Activated CD4-positive, alpha-beta T cell treated with anti-CD3 and anti-CD28 coated beads, Interleukin-2, Interleukin-6, amounts not matched to agents 100 ng/mL and 50 ng/mL, durations not matched to agents 16 hours and 8 hours (primary cell): ENCODE results near the gene XIRP2.
"Not testable (repeated sequence)": the region's sequence is repeated elsewhere in the genome, so short reads cannot be mapped to it uniquely, and the experiment has no call there.

ENCODE experiments used
- DNase-seq: peaks from one replicate; pipeline ENCODE4 v3.0.0-alpha.2; 2020

Gene XIRP2

GRCh38 chr2:166957686-166958085 is 69.4 kb downstream of the XIRP2 start:
- no peak for DNase-seq

GRCh38 chr2:166958986-166959481 is 70.8 kb downstream of the XIRP2 start:
- no peak for DNase-seq

GRCh38 chr2:166959556-166959955 is 71.3 kb downstream of the XIRP2 start:
- no peak for DNase-seq

GRCh38 chr2:166960702-166961270 is 72.5 kb downstream of the XIRP2 start:
- no peak for DNase-seq

- DNase-seq = no peak
Observed at GRCh38 chr2:166961933-166962332, 73.7 kb downstream of the XIRP2 start.

- DNase-seq = no peak
Observed at GRCh38 chr2:166969486-166969885, 81.2 kb downstream of the XIRP2 start.

GRCh38 chr2:166972002-166972401 is 83.7 kb downstream of the XIRP2 start:
- no peak for DNase-seq

- no peak for DNase-seq
Observed at GRCh38 chr2:166972418-166972817, 84.1 kb downstream of the XIRP2 start.

- DNase-seq = no peak
Observed at GRCh38 chr2:166984188-166984587, 95.9 kb downstream of the XIRP2 start.

- no peak for DNase-seq
Observed at GRCh38 chr2:166984797-166985196, 96.5 kb downstream of the XIRP2 start.

GRCh38 chr2:166994588-166995336 is 106.5 kb downstream of the XIRP2 start:
- no peak for DNase-seq

- DNase-seq = no peak
Observed at GRCh38 chr2:166996465-166996864, 108.2 kb downstream of the XIRP2 start.

- no peak for DNase-seq
Observed at GRCh38 chr2:167001165-167001564, 112.9 kb downstream of the XIRP2 start.

- no peak for DNase-seq
Observed at GRCh38 chr2:167005096-167005495, 116.8 kb downstream of the XIRP2 start.

- no peak for DNase-seq
Observed at GRCh38 chr2:167013227-167013626, 124.9 kb downstream of the XIRP2 start.

GRCh38 chr2:167015806-167016205 is 127.5 kb downstream of the XIRP2 start:
- no peak for DNase-seq

- DNase-seq = no peak
Observed at GRCh38 chr2:167017021-167017420, 128.7 kb downstream of the XIRP2 start.

- DNase-seq = no peak
Observed at GRCh38 chr2:167018590-167018989, 130.3 kb downstream of the XIRP2 start.

GRCh38 chr2:167028503-167028902 is 140.2 kb downstream of the XIRP2 start:
- DNase-seq = no peak

- not testable (repeated sequence) for DNase-seq
Observed at GRCh38 chr2:167034976-167035375, 146.7 kb downstream of the XIRP2 start.

GRCh38 chr2:167048829-167049228 is 160.5 kb downstream of the XIRP2 start:
- DNase-seq = no peak

- no peak for DNase-seq
Observed at GRCh38 chr2:167049659-167050058, 161.4 kb downstream of the XIRP2 start.

- no peak for DNase-seq
Observed at GRCh38 chr2:167052825-167053224, 164.5 kb downstream of the XIRP2 start.

- DNase-seq = no peak
Observed at GRCh38 chr2:167054881-167055280, 166.6 kb downstream of the XIRP2 start.

- DNase-seq = no peak
Observed at GRCh38 chr2:167057446-167057845, 169.2 kb downstream of the XIRP2 start.
